Measurements from ENCODE around the gene SENP1. TPM values are rescaled to one million over a fixed set of nuclear protein-coding genes. Genes with fewer than 3 reads are reported as not detected.
A peak's percentile ranks its signal among the peaks of the same experiment; 100 is the strongest.

The SENP1 gene
- total RNA-seq, 1 experiment from 2014 or later = 28.8 TPM

DNA sequence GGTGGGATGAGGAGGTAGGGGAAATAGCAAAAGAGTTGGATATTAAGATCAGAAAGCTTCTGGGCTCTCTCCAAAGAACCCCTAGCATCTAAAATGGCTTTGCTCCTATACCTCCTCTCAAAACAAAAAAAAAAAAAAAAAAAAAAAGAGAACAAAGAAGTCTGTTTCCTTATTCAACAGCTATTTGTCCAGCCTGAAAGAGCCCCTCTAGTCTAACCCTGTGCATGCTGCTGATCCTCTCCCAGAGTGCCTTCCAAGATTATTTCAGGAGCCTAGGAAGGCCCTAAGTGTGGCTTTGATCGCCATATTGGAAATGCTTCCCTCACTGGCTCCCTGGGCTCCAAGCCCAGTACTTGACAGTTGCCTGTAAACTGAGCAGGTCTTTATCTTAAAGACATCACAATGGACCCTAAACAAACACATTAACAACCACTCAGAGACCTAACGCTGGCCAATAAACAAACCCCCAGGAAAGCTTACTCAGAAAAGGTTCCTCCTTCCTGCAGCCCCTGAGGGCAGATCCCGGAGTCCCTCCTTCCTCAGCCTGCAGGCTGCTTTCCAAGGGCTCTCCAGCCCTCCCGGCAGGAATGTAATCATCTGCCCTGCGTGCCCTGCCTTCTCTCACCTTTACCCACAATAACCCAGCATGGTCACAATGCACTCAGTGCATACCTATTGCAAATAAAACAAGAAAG is 84.2 kb downstream of the SENP1 start:
- no peaks in the 10 kb centered on the region for H3K9me3 ChIP-seq (ENCODE audit: control insufficient read depth, low read depth, low read length)
- Mint-ChIP-seq H3K27me3 (ENCODE audit: low read depth) (peaks cover 100% of the 10 kb centered on the region), H3K4me1 (peaks cover 20 to 36% of the 10 kb centered on the region in 2 experiments), H3K27ac (0 out of 7 replicates have a peak overlapping the region, but pooled peaks of 1 of the 3 experiments have one; percentile 68), H3K4me3 (peak overlapping the region in 1 of 2 experiments; percentile 49; a peak in 2 of 5 replicates), H3K36me3 (ENCODE audit: insufficient read depth in 1 of 3, low read depth in 3 of 3) (no peaks in the 10 kb centered on the region; a peak in 1 of 7 replicates), H3K9me3 (peaks cover 0 to 7% of the 10 kb centered on the region in 2 experiments; a peak in 2 of 5 replicates)
- H3K27me3 ChIP-seq (ENCODE audit: insufficient read depth, low read length) = peaks cover 88% of the 10 kb centered on the region
- no peak overlapping the region for H2BK15ac ChIP-seq (ENCODE audit: low read depth, low read length)
- no peak overlapping the region for H2AFZ ChIP-seq (ENCODE audit: low read length)
- WGBS (ENCODE audit: extremely low coverage, insufficient read length, low lambda C conversion rate) = no CpG with 5 or more reads among the region's 5 CpGs
- no peak overlapping the region for H3K14ac ChIP-seq (ENCODE audit: insufficient read depth, low read length)
- no peak overlapping the region for H3K56ac ChIP-seq (ENCODE audit: insufficient read length, low read depth, low read length)
- no peaks in the 10 kb centered on the region for H3K79me1 ChIP-seq (ENCODE audit: insufficient read depth, low read depth, low read length, poor library complexity, severe bottlenecking)
- H3K4me2 ChIP-seq (ENCODE audit: insufficient read depth, insufficient read length, low read length) = no peak overlapping the region
- no peaks in the 10 kb centered on the region for H3K79me2 ChIP-seq (ENCODE audit: insufficient read depth, low read length)
- no peak for TF ChIP-seq CTCF (conservative IDR thresholded peaks at IDR 0.05)
- peak; percentile 96 for DNase-seq
- H3K4ac ChIP-seq (ENCODE audit: low read depth, low read length) = no peak overlapping the region
- H3K9ac ChIP-seq (ENCODE audit: extremely low read depth, insufficient read length, low read length) = no peak overlapping the region
- H4K20me1 ChIP-seq (ENCODE audit: control insufficient read depth, insufficient read depth, insufficient read length) = no peaks in the 10 kb centered on the region
- H3K23me2 ChIP-seq (ENCODE audit: insufficient read length, low read depth, low read length, poor library complexity, severe bottlenecking) = no peaks in the 10 kb centered on the region
- no peak overlapping the region for H2BK5ac ChIP-seq (ENCODE audit: insufficient read length, low read length)
- H2BK20ac ChIP-seq (ENCODE audit: low read depth, low read length, poor library complexity, severe bottlenecking) = no peak overlapping the region
- H2BK12ac ChIP-seq (ENCODE audit: insufficient read length, low read depth, low read length) = no peak overlapping the region
- H3K27ac ChIP-seq (ENCODE audit: insufficient read length, low read depth, low read length) = no peak overlapping the region
- no peak overlapping the region for H3K23ac ChIP-seq (ENCODE audit: insufficient read length, low read depth, low read length)
- no peak overlapping the region for H4K91ac ChIP-seq (ENCODE audit: insufficient read length, low read depth, low read length)
- H2BK120ac ChIP-seq (ENCODE audit: low read depth, low read length, poor library complexity, severe bottlenecking) = no peak overlapping the region
- no peak overlapping the region for H4K8ac ChIP-seq (replicated peaks; ENCODE audit: insufficient read length, low read depth, low read length)
- no peak overlapping the region for H4K5ac ChIP-seq (ENCODE audit: insufficient read length, low read depth, low read length)
- no peaks in the 10 kb centered on the region for H3K4me1 ChIP-seq (ENCODE audit: insufficient read depth, low read length)
- H3T11ph ChIP-seq (ENCODE audit: low read length) = no peak overlapping the region
- no peak overlapping the region for H3K18ac ChIP-seq (ENCODE audit: insufficient read length, low read depth, low read length)
- H2AK5ac ChIP-seq (ENCODE audit: insufficient read length, low read length) = no peak overlapping the region
